Measurements from ENCODE around the gene ESCO1. TPM values are rescaled to one million over a fixed set of nuclear protein-coding genes. Genes with fewer than 3 reads are reported as not detected.

ESCO1 gene
- total and polyA plus RNA-seq, 2 of the 13 experiments (the other 11 are each of a cell fraction or from before 2014, with no cell fraction given) = 6.3 to 19.4 TPM

DNA sequence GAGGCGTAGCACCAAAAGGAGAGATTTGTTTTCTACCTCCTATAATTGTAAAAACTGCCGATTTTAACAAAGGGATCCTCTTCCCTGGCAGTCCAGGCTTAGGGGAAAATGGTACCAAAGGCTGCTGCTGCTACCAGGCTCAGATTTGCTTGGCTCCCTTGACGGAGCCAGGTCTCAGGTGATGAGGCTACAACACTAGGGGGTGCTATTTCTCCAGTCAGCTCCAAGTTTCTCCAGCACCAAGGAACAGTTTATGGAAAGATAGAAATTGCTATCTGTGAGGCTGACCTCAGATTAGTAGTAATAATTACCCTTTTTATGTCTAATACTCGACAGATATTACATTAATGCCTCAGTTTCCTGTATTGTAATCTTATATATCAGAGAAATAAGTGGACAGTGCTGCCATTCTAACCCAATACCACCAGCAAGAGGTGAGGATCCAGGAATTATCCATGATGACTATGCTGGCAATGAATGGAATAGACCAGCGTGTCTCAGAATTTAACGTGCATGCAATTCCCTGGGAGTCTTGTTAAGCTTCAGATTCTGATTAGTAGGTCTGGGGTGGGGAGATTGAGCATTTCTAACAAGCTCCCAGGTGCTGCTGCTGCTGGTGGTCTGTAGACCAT is 111.3 kb downstream of the ESCO1 start (continued):
- TF ChIP-seq, protein P1, sequence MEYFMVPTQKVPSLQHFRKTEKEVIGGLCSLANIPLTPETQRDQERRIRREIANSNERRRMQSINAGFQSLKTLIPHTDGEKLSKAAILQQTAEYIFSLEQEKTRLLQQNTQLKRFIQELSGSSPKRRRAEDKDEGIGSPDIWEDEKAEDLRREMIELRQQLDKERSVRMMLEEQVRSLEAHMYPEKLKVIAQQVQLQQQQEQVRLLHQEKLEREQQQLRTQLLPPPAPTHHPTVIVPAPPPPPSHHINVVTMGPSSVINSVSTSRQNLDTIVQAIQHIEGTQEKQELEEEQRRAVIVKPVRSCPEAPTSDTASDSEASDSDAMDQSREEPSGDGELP (IDR thresholded peaks at IDR 0.05; ENCODE audit: borderline replicate concordance, low read depth) = 0 out of 2 replicates have a peak, but pooled peaks have one; percentile 19
- TF ChIP-seq ZNF839 (CRISPR knock-in tag; IDR thresholded peaks at IDR 0.05; ENCODE audit: borderline replicate concordance) (no peak), HMG20A (CRISPR knock-in tag; IDR thresholded peaks at IDR 0.05; ENCODE audit: borderline replicate concordance) (no peak), SMC3 (IDR thresholded peaks at IDR 0.05; ENCODE audit: low read length) (peak; percentile 69), TCF7L2 (IDR thresholded peaks at IDR 0.05; ENCODE audit: low read depth, low read length) (no peak), STAG1 (CRISPR knock-in tag; IDR thresholded peaks at IDR 0.05) (peak; percentile 89)
- TF ChIP-seq, protein P2, sequence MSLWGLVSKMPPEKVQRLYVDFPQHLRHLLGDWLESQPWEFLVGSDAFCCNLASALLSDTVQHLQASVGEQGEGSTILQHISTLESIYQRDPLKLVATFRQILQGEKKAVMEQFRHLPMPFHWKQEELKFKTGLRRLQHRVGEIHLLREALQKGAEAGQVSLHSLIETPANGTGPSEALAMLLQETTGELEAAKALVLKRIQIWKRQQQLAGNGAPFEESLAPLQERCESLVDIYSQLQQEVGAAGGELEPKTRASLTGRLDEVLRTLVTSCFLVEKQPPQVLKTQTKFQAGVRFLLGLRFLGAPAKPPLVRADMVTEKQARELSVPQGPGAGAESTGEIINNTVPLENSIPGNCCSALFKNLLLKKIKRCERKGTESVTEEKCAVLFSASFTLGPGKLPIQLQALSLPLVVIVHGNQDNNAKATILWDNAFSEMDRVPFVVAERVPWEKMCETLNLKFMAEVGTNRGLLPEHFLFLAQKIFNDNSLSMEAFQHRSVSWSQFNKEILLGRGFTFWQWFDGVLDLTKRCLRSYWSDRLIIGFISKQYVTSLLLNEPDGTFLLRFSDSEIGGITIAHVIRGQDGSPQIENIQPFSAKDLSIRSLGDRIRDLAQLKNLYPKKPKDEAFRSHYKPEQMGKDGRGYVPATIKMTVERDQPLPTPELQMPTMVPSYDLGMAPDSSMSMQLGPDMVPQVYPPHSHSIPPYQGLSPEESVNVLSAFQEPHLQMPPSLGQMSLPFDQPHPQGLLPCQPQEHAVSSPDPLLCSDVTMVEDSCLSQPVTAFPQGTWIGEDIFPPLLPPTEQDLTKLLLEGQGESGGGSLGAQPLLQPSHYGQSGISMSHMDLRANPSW (CRISPR knock-in tag; IDR thresholded peaks at IDR 0.05; ENCODE audit: borderline replicate concordance) = no peak

DNA sequence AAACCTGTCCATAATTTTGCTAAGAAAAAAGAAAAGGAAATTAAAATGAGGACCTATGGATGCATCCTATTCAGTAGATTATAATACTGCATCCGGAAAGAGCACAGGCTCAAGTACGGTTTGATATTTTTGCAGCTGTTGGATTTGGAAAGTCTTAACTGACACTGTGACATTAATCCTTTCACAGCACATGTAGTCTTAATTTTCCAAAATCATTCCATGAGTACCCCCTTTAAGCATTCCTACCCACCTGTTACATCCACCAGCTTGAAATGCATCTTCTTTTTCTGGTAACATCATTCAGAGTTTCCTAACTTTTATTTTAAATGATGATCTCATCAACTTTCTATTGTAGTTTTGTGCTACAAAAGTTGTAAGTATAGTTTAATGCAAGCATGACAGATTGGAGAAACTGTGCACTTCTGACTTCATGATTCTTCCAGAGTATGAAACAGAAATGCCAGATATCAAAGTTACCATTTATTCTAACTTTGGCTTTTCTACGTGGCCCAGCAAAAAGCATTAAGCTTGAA is 113.5 kb downstream of the ESCO1 start:
- ATAC-seq = no peak
- no peaks in the 10 kb centered on the region for H3K9me3 ChIP-seq (ENCODE audit: low read length)
- no TSS peak for BruUV-seq (replicated peaks)
- no peak overlapping the region for H3K4me2 ChIP-seq (ENCODE audit: low read depth, low read length)
- DNase-seq (ENCODE audit: low spot score) = no peak
- POLR2A ChIA-PET = no interaction called here
- H3K9ac ChIP-seq (ENCODE audit: insufficient read depth, low read depth, low read length) = no peak overlapping the region
- in situ Hi-C loops (cut with HindIII; ENCODE audit: extremely low pct_ligation_motif_present, low pct_unique_long_range_greater_than_20kb) (no loop called here), intact Hi-C loops (cut with micrococcal nuclease; ENCODE audit: unreplicated experiment) (no loop called here)
- H3K4me1 ChIP-seq (ENCODE audit: insufficient read depth, low read length) = peaks cover 18% of the 10 kb centered on the region
- no peak for FAIRE-seq
- CTCF ChIA-PET (ENCODE audit: low intra/inter-chr PET ratio, low total read pairs) = no interaction called here
- H3K27ac ChIP-seq (ENCODE audit: extremely low read length, insufficient read depth, low read length) = no peak overlapping the region
- no peaks in the 10 kb centered on the region for H4K20me1 ChIP-seq (ENCODE audit: insufficient read depth, low read length)
- H3K79me2 ChIP-seq (ENCODE audit: insufficient read depth, low read length) = no peaks in the 10 kb centered on the region
- H3K27me3 ChIP-seq (ENCODE audit: control insufficient read depth in 1 of 2, insufficient read depth in 2 of 2, low read length in 2 of 2) = no peaks in the 10 kb centered on the region; a peak in 1 of 5 replicates
- H3K4me3 ChIP-seq (replicated peaks in 1 of 3; ENCODE audit: insufficient read depth in 1 of 3, low read depth in 2 of 3, low read length in 3 of 3) = no peak overlapping the region
- whole genome bisulfite sequencing (ENCODE audit: low lambda C conversion rate) = 73% methylated on average over 3 of the region's 3 CpGs
- H3K36me3 ChIP-seq (replicated peaks in 1 of 2; ENCODE audit: control insufficient read depth in 1 of 2, insufficient read depth in 2 of 2, low read length in 2 of 2) = no peaks in the 10 kb centered on the region
- no peak overlapping the region for H2AFZ ChIP-seq (ENCODE audit: low read length)
- TF ChIP-seq ZNF780A (CRISPR knock-in tag; IDR thresholded peaks at IDR 0.05) (no peak), ZNF557 (CRISPR knock-in tag; IDR thresholded peaks at IDR 0.05) (no peak), ZNF652 (CRISPR knock-in tag; IDR thresholded peaks at IDR 0.05; ENCODE audit: borderline replicate concordance, low read depth) (no peak), MBNL3 (CRISPR knock-in tag; conservative IDR thresholded peaks at IDR 0.05) (no peak), DR1 (CRISPR knock-in tag; IDR thresholded peaks at IDR 0.05) (no peak), ZIK1 (CRISPR knock-in tag; IDR thresholded peaks at IDR 0.05; ENCODE audit: borderline replicate concordance, low read depth) (no peak), ZNF614 (CRISPR knock-in tag; IDR thresholded peaks at IDR 0.05; ENCODE audit: borderline replicate concordance) (no peak), SSRP1 (CRISPR knock-in tag; IDR thresholded peaks at IDR 0.05) (no peak), ATRX (CRISPR knock-in tag; IDR thresholded peaks at IDR 0.05; ENCODE audit: borderline replicate concordance) (no peak), ZNF547 (CRISPR knock-in tag; IDR thresholded peaks at IDR 0.05) (no peak), TEAD2 (CRISPR knock-in tag; IDR thresholded peaks at IDR 0.05) (no peak), ZNF20 (CRISPR knock-in tag; IDR thresholded peaks at IDR 0.05) (no peak)
- TF ChIP-seq, protein P3, sequence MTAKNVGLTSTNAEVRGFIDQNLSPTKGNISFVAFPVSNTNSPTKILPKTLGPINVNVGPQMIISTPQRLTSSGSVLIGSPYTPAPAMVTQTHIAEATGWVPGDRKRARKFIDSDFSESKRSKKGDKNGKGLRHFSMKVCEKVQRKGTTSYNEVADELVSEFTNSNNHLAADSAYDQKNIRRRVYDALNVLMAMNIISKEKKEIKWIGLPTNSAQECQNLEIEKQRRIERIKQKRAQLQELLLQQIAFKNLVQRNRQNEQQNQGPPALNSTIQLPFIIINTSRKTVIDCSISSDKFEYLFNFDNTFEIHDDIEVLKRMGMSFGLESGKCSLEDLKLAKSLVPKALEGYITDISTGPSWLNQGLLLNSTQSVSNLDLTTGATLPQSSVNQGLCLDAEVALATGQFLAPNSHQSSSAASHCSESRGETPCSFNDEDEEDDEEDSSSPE (CRISPR knock-in tag; IDR thresholded peaks at IDR 0.05) = no peak
